ENCODE measurements around the gene ETFA.
"Not testable (repeated sequence)": the region's sequence is repeated elsewhere in the genome, so short reads cannot be mapped to it uniquely, and the experiment has no call there.

DNA sequence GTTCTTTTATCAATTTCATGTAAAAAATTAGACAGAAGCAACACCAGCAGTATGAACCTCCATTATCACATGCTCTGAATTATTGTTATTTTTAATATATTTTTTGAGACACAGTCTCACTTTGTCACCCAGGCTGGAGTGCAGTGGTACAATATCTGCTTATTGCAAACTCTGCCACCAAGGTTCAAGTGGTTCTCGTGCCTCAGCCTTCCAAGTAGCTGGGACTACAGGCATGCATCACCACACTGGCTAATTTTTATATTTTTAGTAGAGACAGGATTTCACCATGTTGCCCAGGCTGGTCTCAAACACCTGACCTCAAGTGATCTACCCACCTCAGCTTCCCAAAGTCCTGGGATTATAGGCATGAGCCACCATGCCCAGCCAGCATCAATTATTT lies 16.8 kb downstream of the ETFA start:
- TF ChIP-seq, protein P1, sequence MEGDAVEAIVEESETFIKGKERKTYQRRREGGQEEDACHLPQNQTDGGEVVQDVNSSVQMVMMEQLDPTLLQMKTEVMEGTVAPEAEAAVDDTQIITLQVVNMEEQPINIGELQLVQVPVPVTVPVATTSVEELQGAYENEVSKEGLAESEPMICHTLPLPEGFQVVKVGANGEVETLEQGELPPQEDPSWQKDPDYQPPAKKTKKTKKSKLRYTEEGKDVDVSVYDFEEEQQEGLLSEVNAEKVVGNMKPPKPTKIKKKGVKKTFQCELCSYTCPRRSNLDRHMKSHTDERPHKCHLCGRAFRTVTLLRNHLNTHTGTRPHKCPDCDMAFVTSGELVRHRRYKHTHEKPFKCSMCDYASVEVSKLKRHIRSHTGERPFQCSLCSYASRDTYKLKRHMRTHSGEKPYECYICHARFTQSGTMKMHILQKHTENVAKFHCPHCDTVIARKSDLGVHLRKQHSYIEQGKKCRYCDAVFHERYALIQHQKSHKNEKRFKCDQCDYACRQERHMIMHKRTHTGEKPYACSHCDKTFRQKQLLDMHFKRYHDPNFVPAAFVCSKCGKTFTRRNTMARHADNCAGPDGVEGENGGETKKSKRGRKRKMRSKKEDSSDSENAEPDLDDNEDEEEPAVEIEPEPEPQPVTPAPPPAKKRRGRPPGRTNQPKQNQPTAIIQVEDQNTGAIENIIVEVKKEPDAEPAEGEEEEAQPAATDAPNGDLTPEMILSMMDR (IDR thresholded peaks at IDR 0.05), result not testable (repeated sequence)
- not testable (repeated sequence) for TF ChIP-seq POLR2A (IDR thresholded peaks at IDR 0.05)

All from uterus (tissue), 2 donors.